DND-41 (cell line): ENCODE data around the gene LIF.

Experiments
- ATAC-seq: fragments of 200-7000 bp; cut with Tn5 transposase; 3 replicates; pipeline ENCODE4 v1.9.1; 2021; ENCODE audit warnings: low read depth; ENCODE audit not compliant: insufficient read depth
- DNase-seq: peaks from one replicate; pipeline ENCODE4 v3.0.0-alpha.2; 2020
- H2AFZ ChIP-seq: 2 replicates; pipeline ENCODE4 v1.6.0; 2012; ENCODE audit warnings: low read depth, low read length
- H3K27ac ChIP-seq: 2 replicates; pipeline ENCODE4 v1.5.1; 2012; ENCODE audit warnings: low read length, inconsistent platforms
- H3K27me3 ChIP-seq: fragments of 200-600 bp; sonication (generic); 2 replicates; pipeline ENCODE4 v1.6.0; 2012; ENCODE audit warnings: low read length, mild to moderate bottlenecking, inconsistent platforms; ENCODE audit not compliant: insufficient read depth, poor library complexity
- H3K36me3 ChIP-seq: 2 replicates; pipeline ENCODE4 v1.5.1; 2012; ENCODE audit warnings: low read length, inconsistent platforms; ENCODE audit not compliant: insufficient read depth
- H3K4me1 ChIP-seq: 2 replicates; pipeline ENCODE4 v1.5.1; 2012; ENCODE audit warnings: mild to moderate bottlenecking, low read length; ENCODE audit not compliant: insufficient read depth
- H3K4me2 ChIP-seq: 2 replicates; pipeline ENCODE4 v1.6.0; 2012; ENCODE audit warnings: mild to moderate bottlenecking, moderate library complexity, low read length, inconsistent platforms; ENCODE audit not compliant: insufficient read depth
- H3K4me3 ChIP-seq, 2 experiments: fragments of 200-600 bp in 1 of 2; shearing (Covaris generic) in 1 of 2; 2 replicates each; pipeline ENCODE4 v1.5.1; 2012 to 2016; ENCODE audit warnings: inconsistent platforms in 2 of 2, low read length in 2 of 2, mild to moderate bottlenecking in 2 of 2, low read depth in 1 of 2, moderate library complexity in 1 of 2
- H3K79me2 ChIP-seq: 2 replicates; pipeline ENCODE4 v1.6.0; 2012; ENCODE audit warnings: low read length, inconsistent platforms; ENCODE audit not compliant: insufficient read depth
- H3K9ac ChIP-seq: 2 replicates; pipeline ENCODE4 v1.6.0; 2012; ENCODE audit warnings: low read depth, mild to moderate bottlenecking, inconsistent platforms, low read length, moderate library complexity
- H3K9me3 ChIP-seq: 2 replicates; pipeline ENCODE4 v1.5.1; 2012; ENCODE audit warnings: low read length, moderate library complexity, mild to moderate bottlenecking, inconsistent platforms; ENCODE audit not compliant: insufficient read depth, severe bottlenecking
- H4K20me1 ChIP-seq: 2 replicates; pipeline ENCODE4 v1.6.0; 2012; ENCODE audit warnings: low read length; ENCODE audit not compliant: insufficient read depth
- CTCF ChIP-seq: IDR thresholded peaks from 2 replicates; pipeline ENCODE4 v1.5.1; 2012; ENCODE audit warnings: borderline replicate concordance, low read length, moderate library complexity, mild to moderate bottlenecking; ENCODE audit not compliant: poor library complexity, severe bottlenecking; ENCODE audit errors: extremely low read depth
- EZH2 ChIP-seq: IDR thresholded peaks from 3 replicates; pipeline ENCODE4 v1.6.1; 2012; ENCODE audit warnings: borderline replicate concordance, low read depth, mild to moderate bottlenecking, moderate library complexity, low read length, inconsistent platforms; ENCODE audit not compliant: severe bottlenecking

The LIF gene

GRCh38 chr22:30224161-30224857 lies 22.2 kb downstream of the LIF start:
- no peak overlapping the region for H3K4me3 ChIP-seq
- peaks cover 68% of the 10 kb centered on the region for H3K4me1 ChIP-seq
- H3K9ac ChIP-seq, result no peak overlapping the region
- DNase-seq (no peak), ATAC-seq (no peak)
- no peaks in the 10 kb centered on the region for H3K36me3 ChIP-seq
- H3K9me3 ChIP-seq, result no peaks in the 10 kb centered on the region
- no peaks in the 10 kb centered on the region for H4K20me1 ChIP-seq
- H3K4me2 ChIP-seq, result no peak overlapping the region
- no peaks in the 10 kb centered on the region for H3K27me3 ChIP-seq
- H3K27ac ChIP-seq, result peak overlapping the region; percentile 11
- H2AFZ ChIP-seq, result no peak overlapping the region
- H3K79me2 ChIP-seq, result no peaks in the 10 kb centered on the region
- TF ChIP-seq EZH2, result no peak
- TF ChIP-seq CTCF, result no peak

- Histone ChIP-seq H3K27me3 (no peaks in the 10 kb centered on the region), H3K9ac (no peak overlapping the region), H3K4me1 (peaks cover 70% of the 10 kb centered on the region), H3K4me3 (no peak overlapping the region), H2AFZ (no peak overlapping the region), H3K4me2 (no peak overlapping the region), H3K27ac (peak overlapping the region; percentile 86; the same call in 1 of the 2 replicates), H3K36me3 (no peaks in the 10 kb centered on the region), H4K20me1 (no peaks in the 10 kb centered on the region), H3K79me2 (no peaks in the 10 kb centered on the region), H3K9me3 (no peaks in the 10 kb centered on the region)
- ATAC-seq (no peak), DNase-seq (peak; percentile 32)
- TF ChIP-seq EZH2, result no peak
- TF ChIP-seq CTCF, result no peak
Measured at GRCh38 chr22:30223303-30223702, 23.3 kb downstream of the LIF start.

- Histone ChIP-seq H4K20me1 (no peaks in the 10 kb centered on the region), H3K27me3 (no peaks in the 10 kb centered on the region), H3K9ac (no peak overlapping the region), H2AFZ (no peak overlapping the region), H3K4me2 (no peak overlapping the region), H3K36me3 (no peaks in the 10 kb centered on the region), H3K4me3 (no peak overlapping the region), H3K27ac (peak overlapping the region; percentile 86), H3K79me2 (no peaks in the 10 kb centered on the region), H3K4me1 (peaks cover 62% of the 10 kb centered on the region), H3K9me3 (no peaks in the 10 kb centered on the region)
- TF ChIP-seq EZH2 (no peak), CTCF (no peak)
- no peak for ATAC-seq
- no peak for DNase-seq
Measured at GRCh38 chr22:30222321-30222720, 24.2 kb downstream of the LIF start.
